Tongue (tissue), 2 donors: ENCODE measurements around the gene ESYT2. TPM values are rescaled to one million over a fixed set of nuclear protein-coding genes. Genes with fewer than 3 reads are reported as not detected.

ENCODE experiments used
- DNase-seq: peaks from one replicate; pipeline ENCODE4 v3.0.0-alpha.2; 2015
- total RNA-seq: library from RNA; depleted of rRNA; stranded (reverse); fragments of >200 nt; gene quantifications from one replicate; pipeline ENCODE4 v1.2.3, GENCODE V29; 2014

The ESYT2 gene
- total RNA-seq, 1 donor from 2014 or later: 119 TPM

DNA sequence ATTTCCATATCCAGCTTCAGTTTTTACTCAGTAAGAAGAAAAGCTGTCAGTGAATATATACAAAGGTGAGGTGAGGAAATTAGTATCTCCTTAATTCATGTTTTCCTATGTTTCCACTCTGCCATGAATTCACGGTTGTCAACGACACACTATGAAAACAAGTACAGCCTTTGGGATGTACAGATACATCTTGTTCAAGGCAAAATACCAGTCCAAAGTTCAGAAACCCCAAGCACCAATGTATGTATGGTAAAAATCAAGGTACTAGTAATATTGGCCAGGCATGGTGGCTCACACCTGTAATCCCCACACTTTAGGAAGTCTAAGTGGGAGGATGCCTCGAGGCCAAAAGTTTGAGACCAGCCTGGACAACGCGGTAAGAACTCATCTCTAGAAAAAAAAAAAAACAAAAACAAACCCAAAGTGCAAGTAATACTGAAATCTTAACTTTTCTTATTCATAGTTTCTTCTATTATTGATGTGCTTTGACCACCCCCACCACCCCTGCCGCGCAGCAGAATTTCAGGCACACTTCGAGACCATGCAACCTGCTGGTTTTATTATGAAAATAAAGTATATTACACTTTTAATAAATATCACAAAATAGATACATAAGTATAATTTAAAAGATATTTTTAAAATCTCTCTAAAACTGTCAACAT is 3.5 kb downstream of the ESYT2 start:
- DNase-seq: no peak

DNA sequence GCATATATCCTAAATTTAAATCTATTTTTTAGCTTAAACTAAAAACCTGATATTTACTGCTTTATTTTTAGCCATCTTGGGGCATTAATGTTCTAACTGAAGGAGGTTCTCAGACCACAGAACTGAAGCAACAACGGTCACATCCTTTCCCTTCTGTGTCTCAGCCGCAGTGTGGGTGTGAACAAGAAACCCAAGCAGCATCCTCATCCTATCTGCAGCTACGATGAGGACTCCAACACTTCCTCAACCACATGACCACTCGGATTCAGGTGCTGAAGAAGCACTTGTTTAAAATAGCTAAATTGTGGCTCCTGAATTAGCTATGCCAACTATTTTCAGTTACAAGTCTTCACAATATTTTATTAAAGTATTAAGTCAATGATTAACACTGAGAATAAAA is 5.3 kb downstream of the ESYT2 start:
- DNase-seq: no peak

- peak; percentile 61 for DNase-seq
Observed at GRCh38 chr7:158821171-158822031, 7.9 kb downstream of the ESYT2 start.

DNA sequence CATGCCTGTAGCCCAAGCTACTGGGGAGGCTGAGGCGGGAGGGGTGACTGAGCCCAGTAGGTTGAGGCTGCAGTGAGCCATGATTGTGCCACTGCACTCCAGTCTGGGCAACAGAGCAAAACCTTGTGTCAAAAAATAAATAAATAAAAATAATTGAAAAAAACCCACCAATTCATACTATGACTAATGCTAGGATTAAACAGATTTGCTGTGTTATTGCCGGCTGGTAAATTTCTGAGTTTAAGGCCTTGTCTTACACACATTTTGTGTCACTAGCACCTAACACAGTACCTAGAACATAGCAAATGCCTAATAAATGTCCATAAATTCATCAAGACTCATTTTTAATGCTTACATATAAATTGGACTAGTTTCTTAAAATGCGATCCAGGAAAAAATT is 8.7 kb downstream of the ESYT2 start:
- no peak for DNase-seq

GRCh38 chr7:158819571-158820203 is 9.6 kb downstream of the ESYT2 start:
- DNase-seq: no peak

- peak; percentile 70 for DNase-seq
Observed at GRCh38 chr7:158818325-158819213, 10.7 kb downstream of the ESYT2 start.

DNA sequence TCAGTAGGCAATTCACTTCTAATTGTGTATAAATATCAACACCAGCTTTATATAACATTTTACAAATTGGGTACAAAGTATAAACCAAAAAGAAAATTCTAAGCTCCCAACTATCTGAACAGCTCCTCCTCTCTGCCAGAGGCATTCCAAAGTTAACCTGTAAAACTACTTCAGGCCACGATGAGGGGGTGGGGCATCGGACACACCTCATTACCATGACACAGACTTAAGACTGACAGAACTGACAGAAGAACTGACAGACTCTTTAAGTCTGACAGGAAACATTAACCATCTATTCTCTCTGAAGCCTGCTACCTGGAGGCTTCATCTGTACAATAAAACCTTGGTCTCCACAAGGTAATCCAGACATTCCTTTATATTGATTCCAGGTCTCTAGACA is 12.3 kb downstream of the ESYT2 start:
- no peak for DNase-seq

DNA sequence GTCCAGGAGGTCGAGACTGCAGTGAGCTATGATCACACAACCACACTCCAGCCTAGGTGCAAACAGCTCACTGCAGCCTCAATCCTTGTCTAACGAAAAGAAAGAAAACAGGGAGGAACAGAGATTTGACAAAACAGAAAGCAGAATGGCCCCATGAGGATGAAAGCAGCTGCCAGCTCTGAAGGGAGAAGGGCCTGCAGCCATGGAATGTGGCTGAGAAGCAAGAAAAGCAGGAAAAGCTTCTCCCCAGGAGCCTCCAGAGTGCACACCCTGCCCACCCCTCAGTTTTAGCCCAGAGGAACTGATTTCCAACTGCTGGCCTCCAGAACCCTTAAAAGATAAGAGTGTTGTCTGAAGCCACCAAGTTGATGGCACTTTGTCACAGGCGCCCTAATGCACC is 13.0 kb downstream of the ESYT2 start:
- DNase-seq: peak; percentile 50

GRCh38 chr7:158815800-158816128 is 13.5 kb downstream of the ESYT2 start:
- DNase-seq: no peak

DNA sequence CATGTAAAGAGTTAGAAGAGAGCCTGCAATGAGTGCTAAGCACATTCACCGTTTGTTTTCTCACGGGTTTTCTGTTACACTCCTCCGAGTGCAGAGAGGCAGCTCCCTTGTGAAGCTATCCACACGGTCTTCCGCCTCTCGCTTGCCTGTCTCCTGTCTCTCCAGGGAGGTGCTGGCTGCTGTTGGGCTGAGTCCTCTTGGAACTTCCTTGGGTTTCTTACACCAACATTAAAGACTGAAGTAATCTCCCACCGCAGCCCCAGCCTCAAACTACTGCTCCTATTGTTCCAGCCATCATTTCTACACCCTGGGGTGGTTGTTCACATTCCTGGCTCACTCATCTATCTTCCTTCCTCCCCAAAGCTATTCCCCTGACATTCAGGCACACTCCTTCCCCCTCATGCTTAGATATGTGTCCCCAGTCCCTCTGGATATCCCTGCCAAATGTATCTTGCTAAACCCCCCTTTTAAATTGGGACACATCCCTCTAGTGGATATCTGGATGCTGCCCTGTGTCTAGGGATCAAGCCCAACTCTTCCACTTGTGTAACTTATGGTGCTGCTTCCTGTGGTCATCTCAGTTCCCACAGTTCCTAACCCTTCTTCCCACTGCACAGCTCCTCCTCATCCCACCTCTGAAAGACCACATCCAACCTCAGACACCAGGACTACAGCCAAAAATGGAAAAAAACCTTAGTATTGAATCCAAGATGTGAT is 14.1 kb downstream of the ESYT2 start:
- peak; percentile 51 for DNase-seq

DNA sequence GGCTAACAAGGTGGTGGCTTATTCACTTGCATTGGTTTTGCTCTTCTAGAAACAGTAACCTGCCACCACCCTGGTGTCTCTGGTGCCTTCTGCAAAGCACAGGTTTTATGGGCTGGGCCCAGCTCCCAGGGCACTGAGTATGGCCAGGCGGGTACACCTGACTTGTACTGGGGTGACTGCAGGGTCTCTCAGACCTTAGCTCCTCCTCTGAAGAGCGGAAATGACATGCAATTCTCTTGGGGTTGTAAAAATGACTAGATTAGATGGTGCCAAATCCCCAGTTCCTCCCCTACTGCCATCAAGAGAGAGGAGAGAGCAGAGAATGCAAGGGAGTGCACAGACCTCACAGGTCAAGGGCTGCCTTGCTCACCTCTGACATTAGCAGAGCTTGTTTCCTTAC is 14.7 kb downstream of the ESYT2 start:
- no peak for DNase-seq

DNA sequence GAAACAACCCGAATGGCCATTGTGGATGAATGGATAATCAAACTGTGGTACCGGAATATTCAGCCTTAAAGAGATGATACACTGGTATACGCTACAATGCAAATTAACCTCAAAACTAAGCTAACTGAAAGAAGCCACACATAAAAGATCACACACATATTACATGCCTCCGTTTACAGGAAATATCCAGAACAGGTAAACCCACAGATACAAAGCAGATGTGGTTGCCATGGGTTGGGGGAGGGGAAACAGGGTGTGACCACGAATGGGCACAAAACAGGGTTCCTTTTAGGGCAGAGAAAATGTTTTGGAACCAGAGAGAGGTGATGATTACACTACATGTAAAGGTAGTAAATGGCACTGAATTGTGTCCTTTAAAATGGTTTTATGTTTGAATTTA is 16.6 kb downstream of the ESYT2 start:
- DNase-seq: no peak

DNA sequence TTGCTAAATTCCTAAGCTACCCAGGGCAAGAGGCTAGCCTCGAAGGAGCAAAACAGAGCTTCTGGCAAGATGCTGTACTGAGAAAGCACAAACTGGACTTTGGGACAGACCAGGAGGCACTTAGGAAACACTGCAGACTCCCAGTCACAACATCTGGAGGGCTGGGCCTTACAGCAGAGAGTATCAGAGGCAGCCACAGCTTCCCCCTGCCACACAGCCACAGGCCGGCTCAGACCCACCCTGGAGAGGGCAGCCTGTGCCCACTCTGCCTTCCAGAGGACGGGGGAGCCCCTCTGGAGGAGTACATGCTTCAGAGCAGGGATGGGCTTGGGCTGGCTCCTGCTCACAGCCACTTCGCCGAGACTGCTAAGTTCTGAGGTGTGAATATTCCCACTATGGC is 17.4 kb downstream of the ESYT2 start:
- DNase-seq: no peak

DNA sequence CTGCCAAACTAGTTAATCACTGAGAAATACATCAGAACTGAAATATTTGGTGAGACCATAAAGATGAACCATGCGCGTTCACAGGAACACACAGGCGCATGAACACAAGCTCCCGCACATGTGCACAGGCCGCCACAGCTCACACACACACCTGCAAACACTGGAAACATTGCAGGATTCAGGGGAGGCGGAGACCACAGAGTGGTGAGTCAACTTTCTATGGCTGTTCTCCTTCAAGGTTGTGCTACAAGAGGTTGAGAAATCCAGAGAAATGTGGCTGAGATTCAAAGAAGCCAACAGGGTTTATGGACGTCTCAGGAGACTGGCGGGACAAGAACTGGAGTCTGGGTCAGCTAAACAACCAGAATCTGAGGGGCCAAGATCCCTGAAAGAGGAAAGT is 17.8 kb downstream of the ESYT2 start:
- no peak for DNase-seq

DNA sequence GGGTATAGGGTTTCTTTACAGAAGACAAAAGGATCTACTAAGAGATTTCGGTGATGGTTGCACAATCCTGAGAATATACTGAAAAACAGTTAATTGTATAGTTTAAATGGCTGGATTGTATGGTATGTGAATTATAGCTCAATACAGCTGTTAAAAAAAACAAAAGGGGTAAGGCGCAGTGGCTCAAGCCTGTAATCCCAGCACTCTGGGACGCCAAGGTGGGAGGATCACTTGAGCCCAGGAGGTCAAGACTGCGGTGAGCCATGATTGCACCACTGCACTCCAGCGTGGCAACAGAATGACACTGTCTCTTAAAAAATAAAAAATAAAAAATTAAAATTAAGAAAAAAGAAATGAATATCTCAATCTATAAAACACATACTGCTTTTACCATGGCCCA is 18.5 kb downstream of the ESYT2 start:
- DNase-seq: no peak

- DNase-seq: no peak
Observed at GRCh38 chr7:158809596-158809995, 19.7 kb downstream of the ESYT2 start.

DNA sequence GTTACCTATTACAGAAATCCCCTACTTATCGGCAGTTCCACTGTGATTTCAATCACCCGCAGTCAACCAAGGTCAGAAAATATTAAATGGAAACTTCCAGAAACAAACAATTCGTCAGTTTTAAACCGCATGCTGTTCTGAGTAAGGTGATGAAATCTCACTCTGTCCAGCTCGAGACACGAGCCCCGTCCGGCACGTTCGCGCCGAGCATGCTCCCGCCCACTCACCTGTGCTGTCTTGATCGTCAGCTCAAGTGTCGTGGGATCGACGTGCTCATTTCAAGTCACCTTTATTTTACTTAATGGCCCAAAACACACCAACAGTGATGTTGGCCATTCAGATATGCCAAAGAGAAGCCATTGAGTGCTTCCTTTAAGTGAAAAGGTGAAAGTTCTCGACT is 21.2 kb downstream of the ESYT2 start:
- DNase-seq: no peak

DNA sequence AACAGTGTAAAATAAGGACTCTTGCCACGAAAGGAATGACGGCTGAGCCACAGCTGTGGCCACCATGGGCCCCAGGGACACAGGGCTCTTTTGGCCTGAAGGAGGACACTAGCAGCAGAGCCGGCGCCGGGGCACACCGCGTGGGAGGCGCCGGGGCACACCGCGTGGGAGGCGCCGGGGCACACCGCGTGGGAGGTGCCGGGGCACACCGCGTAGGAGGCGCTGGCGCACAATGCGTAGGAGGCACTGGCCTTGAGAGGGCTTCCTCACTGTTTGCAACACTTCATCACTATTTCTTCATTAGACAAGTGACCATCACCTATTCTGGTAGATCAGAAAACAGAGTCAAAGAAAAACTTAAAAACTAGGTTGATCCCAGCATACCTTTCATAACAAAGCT is 23.4 kb downstream of the ESYT2 start:
- no peak for DNase-seq

DNA sequence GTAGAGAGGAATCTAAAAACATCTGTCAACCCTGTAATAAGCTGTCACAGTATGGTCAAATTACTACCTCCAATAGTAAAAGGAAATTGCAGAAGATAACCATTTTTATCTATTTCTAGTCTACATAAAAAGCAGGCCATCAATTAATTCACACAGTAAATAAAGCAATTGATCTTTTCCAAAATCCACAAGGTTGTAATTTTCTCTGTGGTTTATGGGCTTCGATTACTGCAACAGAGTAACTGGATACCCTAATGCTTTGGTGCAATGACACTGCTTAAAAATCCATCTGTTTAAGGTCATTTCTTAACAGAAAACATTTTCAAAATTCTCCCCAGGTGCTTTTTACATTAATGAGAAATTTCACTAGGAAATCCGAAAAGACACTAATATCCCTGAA is 23.9 kb downstream of the ESYT2 start:
- no peak for DNase-seq

DNA sequence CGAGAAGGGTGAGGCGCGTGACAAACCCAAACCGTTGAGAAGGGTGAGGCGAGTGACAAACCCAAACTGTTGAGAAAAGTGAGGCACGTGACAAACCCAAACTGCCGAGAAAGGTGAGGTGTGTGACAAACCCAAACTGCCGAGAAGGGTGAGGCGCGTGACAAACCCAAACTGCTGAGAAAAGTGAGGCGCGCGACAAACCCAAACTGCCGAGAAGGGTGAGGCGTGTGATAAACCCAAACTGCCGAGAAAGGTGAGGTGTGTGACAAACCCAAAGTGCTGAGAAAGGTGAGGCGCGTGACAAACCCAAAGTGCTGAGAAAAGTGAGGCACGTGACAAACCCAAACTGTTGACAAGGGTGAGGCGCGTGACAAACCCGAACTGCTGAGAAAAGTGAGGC is 25.0 kb downstream of the ESYT2 start:
- DNase-seq: no peak

DNA sequence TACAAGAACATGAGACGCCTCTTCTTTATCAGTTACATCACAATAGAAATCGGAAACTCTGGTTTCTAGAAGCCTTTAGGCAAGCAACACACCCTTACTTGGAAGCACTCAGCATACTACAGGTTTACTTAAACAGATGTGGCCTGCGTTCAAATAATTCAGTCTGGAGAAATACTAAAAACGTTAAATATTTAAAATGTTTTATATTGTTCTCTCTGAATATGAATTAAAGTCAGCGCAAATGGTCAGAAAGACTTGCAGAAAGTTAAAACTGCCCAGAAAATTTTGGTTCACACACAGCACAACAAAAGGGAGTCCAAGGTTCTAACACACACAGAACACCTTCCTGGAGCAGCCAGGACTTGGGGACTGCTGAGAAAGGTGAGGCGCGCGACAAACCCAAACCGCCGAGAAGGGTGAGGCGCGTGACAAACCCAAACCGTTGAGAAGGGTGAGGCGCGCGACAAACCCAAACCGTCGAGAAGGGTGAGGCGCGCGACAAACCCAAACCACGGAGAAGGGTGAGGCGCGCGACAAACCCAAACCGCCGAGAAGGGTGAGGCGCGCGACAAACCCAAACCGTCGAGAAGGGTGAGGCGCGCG is 25.8 kb downstream of the ESYT2 start:
- no peak for DNase-seq
